ENCODE results near the gene EPHA2.

DNA sequence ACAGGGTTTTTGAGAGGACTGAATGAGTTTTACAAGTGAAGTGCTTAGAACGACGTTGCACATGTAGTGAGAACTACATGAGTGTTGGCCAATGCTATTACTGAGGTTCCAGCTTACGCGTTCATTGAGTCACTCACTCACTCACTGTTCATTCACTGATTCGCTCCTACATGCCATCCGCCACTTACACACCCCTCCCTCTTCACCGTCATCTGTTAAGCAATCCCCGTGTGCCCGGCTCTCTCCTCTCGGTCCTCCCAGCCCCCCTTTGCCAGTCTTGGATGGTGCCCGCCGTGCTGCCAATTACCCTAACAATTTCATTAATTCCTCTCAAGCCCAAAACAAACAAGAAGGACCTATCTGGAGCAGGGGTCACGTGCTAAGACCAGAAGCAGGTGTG lies 27.3 kb upstream of the EPHA2 start:
- TF ChIP-seq POLR2A (IDR thresholded peaks at IDR 0.05), result no peak
- TF ChIP-seq, protein P1, sequence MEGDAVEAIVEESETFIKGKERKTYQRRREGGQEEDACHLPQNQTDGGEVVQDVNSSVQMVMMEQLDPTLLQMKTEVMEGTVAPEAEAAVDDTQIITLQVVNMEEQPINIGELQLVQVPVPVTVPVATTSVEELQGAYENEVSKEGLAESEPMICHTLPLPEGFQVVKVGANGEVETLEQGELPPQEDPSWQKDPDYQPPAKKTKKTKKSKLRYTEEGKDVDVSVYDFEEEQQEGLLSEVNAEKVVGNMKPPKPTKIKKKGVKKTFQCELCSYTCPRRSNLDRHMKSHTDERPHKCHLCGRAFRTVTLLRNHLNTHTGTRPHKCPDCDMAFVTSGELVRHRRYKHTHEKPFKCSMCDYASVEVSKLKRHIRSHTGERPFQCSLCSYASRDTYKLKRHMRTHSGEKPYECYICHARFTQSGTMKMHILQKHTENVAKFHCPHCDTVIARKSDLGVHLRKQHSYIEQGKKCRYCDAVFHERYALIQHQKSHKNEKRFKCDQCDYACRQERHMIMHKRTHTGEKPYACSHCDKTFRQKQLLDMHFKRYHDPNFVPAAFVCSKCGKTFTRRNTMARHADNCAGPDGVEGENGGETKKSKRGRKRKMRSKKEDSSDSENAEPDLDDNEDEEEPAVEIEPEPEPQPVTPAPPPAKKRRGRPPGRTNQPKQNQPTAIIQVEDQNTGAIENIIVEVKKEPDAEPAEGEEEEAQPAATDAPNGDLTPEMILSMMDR (IDR thresholded peaks at IDR 0.05), result no peak

Data from testis (tissue), 2 donors.